ENCODE measurements around the gene HLA-DPB1.

GRCh38 chr6:33078442-33078841 is 2.7 kb downstream of the HLA-DPB1 start:
- TF ChIP-seq CTCF (IDR thresholded peaks at IDR 0.05), result no peak
- no peak for TF ChIP-seq POLR2AphosphoS5 (IDR thresholded peaks at IDR 0.05)
- TF ChIP-seq EP300 (IDR thresholded peaks at IDR 0.05), result no peak
- TF ChIP-seq POLR2A (IDR thresholded peaks at IDR 0.05; ENCODE audit: low read depth), result no peak

Data from esophagus muscularis mucosa (tissue), 4 donors.